Activated CD4-positive, CD25-positive, alpha-beta regulatory T cell treated with anti-CD3 and anti-CD28 coated beads, Interleukin-2, amount 50 U/mL, for 16 hours (primary cell): Measurements from ENCODE around the gene MTHFD1L.

ENCODE experiments used
- DNase-seq: peaks from one replicate; pipeline ENCODE4 v3.0.0-alpha.2; 2020; ENCODE audit warnings: low read depth, low spot score

Gene MTHFD1L

GRCh38 chr6:150932996-150933395, 67.5 kb downstream of the MTHFD1L start:
- no peak for DNase-seq

GRCh38 chr6:150934380-150934779, 68.9 kb downstream of the MTHFD1L start:
- no peak for DNase-seq

DNA sequence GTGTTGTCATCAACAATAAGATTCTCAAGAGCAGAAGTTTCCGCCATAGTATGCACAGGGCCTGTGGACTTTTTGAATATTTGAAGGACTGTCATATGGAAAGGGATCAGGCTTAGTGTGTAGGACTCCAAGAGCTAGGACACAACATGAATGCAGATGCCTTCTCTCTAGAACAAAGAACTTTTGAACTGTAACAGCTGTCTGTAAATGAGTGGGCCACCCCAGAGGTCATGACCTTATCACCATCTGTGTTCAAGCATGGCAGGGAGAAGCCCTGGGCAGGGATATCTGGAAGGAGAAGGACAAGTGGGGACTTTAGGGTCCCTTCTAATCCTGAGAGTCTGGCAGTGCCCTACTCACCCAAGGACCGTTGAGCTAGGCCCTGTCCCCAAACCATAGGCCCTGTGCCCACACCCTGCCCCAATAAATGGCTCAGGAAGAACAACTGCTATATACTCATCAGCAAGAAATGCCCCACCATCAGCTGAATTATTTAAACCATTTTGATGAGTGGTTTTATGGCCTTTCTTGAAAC, 70.6 kb downstream of the MTHFD1L start:
- no peak for DNase-seq

DNA sequence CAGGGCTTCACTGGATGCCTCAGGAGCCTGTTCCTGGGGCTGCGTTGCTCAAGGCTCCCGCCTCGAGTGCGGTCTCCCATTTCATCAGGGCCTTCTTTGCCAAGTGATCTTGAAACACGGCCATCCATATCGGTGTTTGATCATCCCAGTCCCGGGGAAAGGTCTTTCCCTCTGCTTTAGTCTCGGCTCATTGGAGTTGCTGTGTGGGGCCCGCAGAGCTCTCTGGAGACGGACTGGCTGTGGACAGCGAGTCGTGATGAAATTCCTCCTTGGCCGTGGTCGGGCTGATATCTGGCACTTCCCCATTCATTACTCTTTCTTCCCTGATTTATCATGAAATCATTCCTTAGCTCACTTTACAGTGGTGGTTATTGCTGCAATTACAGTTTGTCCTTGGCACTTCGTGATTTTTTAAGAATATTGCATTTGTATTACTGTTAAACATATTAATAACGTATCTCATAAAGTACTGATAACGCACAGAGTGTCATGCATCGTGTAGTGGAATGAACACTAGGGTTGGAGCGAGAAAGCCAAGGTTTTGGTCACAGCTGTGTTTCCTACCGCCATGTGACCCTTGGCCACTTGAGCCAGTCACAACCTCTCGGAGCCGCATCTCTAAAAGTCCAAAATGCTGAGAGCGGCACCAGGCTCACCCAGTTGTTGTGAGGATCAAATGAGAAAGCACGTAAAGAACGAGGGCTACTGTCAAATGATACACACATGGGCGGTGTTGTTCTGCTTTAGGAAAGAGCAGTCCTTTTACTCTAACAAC, 71.8 kb downstream of the MTHFD1L start:
- DNase-seq, result no peak

DNA sequence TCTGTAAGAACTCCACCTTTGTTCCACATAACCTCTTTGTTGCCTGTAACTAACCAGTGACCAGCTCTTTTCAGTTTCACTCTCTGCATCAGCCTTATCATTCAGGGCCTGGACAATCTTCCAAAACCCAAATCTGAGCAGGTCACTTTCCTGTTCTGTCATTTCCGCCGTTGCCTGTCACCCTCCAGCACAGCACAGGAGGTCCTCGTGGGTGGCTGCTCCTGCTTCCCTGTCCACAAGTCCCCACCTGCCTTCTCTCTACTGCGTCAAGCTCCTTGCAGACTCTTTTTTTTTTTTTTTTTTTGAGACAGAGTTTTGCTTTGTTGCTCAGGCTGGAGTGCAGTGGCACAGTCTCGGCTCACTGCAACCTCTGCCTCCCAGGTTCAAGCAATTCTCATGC, 73.9 kb downstream of the MTHFD1L start:
- DNase-seq, result no peak

DNA sequence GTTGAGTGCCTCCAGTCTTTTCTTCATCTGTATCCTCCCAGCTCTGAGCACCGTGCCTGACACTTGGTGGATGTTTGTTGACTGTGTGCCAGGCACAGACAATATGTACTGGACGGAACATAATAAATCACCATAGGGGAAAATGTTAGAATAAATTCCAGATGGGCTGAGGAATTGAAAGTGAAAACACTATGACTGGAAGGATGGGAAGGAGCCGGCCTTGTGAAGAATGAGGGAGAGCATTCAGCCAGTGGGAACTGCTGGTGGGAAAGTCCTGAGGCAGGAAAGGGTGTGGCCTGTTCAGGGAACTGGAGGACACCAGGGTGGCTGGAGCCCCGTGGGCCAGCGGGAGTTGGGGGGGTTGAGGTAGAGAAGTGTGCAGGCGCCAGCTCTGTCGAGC, 75.4 kb downstream of the MTHFD1L start:
- DNase-seq, result no peak

DNA sequence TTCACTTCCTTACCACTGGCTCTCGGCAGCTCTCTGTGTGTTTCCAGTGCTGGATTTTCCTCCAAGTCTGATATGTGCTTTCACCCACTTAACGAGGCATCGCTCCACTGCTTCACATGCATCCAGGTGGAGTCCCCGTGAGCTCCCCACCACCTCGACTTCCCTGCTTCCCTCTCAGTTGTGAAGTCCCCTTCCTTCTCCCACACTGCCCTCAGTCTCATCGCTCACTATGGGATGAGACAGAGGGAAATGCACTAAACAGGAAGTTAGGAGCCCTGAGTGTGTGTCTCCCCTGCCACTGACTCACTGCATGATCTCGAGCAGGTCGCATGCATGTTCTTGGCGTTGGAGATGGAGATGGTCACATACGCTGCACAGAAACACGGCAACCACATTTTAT, 84.0 kb downstream of the MTHFD1L start:
- no peak for DNase-seq

DNA sequence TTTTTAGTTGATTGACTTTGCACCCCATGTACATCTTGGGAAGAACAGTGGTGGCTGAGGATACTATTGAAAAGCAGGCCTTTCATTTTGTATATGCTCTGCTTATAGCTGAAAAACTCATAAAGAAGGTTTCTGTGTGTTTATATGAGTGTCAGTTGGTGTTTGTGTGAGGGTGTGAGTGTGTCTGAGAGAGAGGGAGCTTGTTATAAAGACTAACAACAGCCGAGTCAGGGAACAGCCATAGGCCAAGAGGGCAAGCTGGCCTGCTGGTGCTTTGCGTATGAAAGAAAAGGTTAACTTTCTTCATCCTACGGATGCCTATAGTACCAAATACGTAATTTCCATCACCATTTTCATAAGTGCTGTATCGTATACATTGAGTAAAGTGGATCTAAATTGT, 88.3 kb downstream of the MTHFD1L start:
- DNase-seq, result no peak

DNA sequence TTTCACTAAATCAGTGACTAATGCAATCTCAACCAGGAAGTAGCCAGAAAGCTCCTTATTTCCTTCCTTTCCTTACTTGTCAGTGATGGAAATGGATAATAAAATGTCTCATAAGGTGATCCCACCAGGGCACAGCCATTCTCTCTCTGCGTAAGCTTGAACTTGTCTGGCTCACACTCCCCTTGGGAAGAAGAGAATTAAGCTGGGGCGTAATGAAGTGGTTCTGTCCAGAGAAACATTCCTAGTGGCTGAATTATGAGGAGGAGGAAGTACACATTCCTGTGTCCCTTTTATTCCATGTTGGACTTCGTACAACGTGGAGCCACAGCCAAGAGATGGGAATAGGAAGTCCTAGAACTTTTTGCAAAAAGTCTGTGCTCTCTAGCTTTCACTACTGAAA, 93.7 kb downstream of the MTHFD1L start:
- DNase-seq, result no peak

GRCh38 chr6:150962436-150962835, 96.9 kb downstream of the MTHFD1L start:
- no peak for DNase-seq

- DNase-seq, result no peak
These were observed 99.3 kb downstream of the MTHFD1L start for GRCh38 chr6:150964765-150965164.

DNA sequence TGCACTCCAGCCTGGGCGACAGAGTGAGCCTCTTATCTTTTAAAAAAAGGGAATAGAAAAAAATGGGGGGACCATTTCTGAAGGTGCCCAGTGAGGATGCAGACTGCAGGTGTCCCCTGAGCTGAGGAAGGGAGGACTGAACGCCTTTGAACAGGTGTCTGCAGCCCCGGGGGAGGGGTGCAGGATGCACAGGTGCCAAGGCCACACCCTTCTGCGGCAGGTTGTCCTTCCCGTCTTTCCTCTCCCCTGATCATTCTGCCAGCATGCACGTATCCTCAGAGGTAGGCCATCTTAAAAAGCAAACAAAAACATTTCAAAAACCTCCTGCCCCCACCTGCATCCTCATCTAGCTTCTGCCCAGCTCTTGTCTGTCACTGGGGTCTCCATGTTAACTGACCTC, 101.3 kb downstream of the MTHFD1L start:
- DNase-seq, result no peak

DNA sequence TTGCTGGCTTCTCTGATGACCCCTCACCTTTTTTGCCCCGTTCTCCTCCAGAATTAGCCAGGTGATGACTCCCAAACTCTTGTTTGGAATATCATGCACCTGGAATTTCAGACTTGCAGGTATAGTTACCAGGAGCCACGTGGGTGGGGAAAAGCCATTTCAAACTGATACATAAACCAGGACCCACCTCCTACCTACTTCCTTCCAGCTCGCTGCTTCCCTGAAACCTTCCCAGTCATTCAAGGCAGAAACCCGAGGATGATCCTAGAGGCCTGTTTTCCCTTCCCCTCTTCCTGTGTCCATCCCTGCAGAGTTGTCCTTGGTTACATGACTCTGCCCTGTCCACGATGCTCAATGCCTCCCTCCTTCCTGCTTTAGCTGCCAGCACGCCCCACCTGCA, 101.9 kb downstream of the MTHFD1L start:
- no peak for DNase-seq

DNA sequence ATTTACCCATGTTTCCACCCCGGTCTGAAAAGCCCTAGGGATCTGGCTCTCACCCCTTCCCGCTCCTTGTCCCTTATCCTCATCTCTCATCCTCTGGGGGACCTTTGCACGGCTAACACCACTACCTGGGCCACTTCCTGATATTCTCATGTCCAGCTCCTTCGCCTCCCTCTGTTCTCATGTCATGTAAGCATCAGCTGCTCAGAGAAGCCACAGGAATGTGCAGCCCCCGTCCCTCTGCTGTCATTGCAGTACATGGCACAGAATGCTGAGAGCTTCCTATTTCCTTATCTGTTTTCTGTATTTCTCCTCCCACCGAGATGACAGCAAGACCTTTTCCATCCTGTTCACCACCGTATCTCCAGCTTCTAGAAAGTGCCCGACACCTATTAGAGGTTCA, 102.4 kb downstream of the MTHFD1L start:
- DNase-seq, result no peak

GRCh38 chr6:150969901-150970300, 104.4 kb downstream of the MTHFD1L start:
- DNase-seq, result no peak

DNA sequence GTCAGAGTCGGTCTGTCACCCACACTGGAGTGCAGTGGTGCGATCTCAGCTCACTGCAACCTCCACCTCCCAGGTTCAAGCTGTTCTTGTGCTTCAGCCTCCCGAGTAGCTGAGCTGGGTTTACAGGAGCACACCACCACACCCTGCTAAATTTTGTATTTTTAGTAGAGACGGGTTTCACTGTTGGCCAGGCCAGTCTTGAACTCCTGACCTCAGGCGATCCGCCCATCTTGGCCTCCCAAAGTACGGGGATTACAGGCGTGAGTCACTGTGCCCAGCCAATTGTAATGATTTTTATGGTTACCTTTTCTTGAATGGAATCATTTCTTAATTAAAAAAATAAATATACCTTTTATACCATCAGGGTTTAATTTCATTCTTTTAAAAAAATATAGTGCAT, 105.7 kb downstream of the MTHFD1L start:
- no peak for DNase-seq

GRCh38 chr6:150975136-150975535, 109.6 kb downstream of the MTHFD1L start:
- no peak for DNase-seq

DNA sequence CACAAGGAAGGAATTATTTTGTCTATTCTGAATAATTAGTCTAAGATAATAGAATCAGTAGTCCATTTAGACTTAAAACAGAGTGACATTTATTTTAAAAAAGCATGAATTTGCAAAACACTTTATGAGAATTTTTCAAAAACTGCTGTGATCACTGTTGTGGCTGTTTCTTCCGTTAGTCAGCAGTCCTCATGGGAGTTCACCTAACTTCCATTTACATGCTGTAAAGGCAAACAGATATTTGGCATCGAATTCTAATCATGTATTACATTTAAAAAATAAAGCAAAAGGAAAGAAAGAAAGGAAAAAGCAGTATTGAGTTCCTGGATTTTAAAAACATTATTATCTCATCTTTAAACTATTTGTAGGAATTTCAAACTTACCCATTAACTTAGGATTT, 111.8 kb downstream of the MTHFD1L start:
- DNase-seq, result no peak

DNA sequence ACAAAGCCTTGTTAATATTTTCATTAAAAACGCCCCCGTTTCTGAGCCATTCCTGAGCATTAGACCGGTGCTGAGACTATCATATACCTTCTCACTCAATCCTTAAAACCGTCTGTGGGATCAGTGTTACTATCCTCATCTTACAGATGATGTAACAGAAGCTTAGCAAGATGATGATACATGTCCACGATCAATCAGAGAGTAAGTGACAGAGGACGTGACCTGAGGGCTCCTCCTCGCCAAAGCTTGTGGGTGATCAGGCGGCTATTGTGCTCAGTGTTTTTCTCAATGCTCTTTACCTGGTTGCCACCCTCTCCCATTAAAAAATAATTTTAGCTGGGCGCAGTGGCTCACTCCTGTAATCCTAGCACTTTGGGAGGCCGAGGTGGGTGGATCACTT, 113.1 kb downstream of the MTHFD1L start:
- DNase-seq, result no peak

- DNase-seq, result no peak
These were observed 114.4 kb downstream of the MTHFD1L start for GRCh38 chr6:150979826-150980350.

- DNase-seq, result no peak
These were observed 115.6 kb downstream of the MTHFD1L start for GRCh38 chr6:150981095-150981494.

GRCh38 chr6:150981669-150982068, 116.2 kb downstream of the MTHFD1L start:
- DNase-seq, result no peak

DNA sequence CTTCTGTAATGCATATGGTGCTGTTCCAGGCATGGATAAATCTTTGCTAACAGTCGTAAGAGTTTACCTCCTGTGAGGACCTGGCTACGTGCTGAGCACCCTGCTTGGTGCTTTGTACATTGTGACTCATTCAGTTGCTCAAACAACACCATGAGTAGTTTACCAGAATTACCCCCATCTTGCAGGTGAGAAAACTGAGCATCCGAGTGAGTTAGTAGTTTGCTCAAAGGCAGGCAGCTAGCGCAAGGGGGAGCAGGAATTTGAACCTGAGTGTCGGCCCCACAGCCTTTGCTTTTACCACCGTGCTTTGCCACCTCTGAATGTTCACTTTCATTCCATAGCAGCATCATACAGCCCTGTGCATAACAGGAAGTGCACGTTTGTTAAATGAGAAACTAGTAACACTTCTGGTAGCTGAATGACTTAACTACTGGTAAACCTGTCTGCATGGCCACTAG, 121.9 kb downstream of the MTHFD1L start:
- peak; percentile 10 for DNase-seq
